Large intestine (tissue), 3 donors: Measurements from ENCODE around the gene METAP1. TPM values are rescaled to one million over a fixed set of nuclear protein-coding genes. Genes with fewer than 3 reads are reported as not detected.
"Not testable (repeated sequence)": the region's sequence is repeated elsewhere in the genome, so short reads cannot be mapped to it uniquely, and the experiment has no call there.

Source experiments
- DNase-seq, 2 donors: peaks; one replicate each; pipeline versions ENCODE4 v3.0.0 to v3.0.0-alpha.2; 2013
- H3K27ac ChIP-seq: one replicate; pipeline ENCODE4 v1.5.1; 2013; ENCODE audit warnings: low read length
- H3K27me3 ChIP-seq: 2 replicates; pipeline ENCODE4 v1.6.1; 2013; ENCODE audit warnings: low read length; ENCODE audit not compliant: control insufficient read depth, insufficient read depth
- H3K36me3 ChIP-seq: 2 replicates; pipeline ENCODE4 v1.6.1; 2013; ENCODE audit warnings: low read length; ENCODE audit not compliant: control insufficient read depth, insufficient read depth
- H3K4me1 ChIP-seq: one replicate; pipeline ENCODE4 v1.6.1; 2013; ENCODE audit warnings: low read length; ENCODE audit not compliant: control insufficient read depth, insufficient read depth
- H3K4me3 ChIP-seq: one replicate; pipeline ENCODE4 v1.5.1; 2013; ENCODE audit warnings: low read length
- H3K9me3 ChIP-seq: one replicate; pipeline ENCODE4 v1.6.1; 2013; ENCODE audit warnings: mild to moderate bottlenecking, low read depth, low read length, moderate library complexity; ENCODE audit not compliant: control insufficient read depth
- WGBS: methylation state at CpG from one replicate; pipeline ENCODE4 v1.1.5; 2013; ENCODE audit warnings: low lambda C conversion rate; ENCODE audit not compliant: insufficient coverage; 5-methylcytosine and 5-hydroxymethylcytosine counted together
- polyA plus RNA-seq: library from polyadenylated mRNA; unstranded; fragments of 120-200 nt; gene quantifications from one replicate; pipeline ENCODE4 v1.2.1, GENCODE V29; 2013

The METAP1 gene
- polyA plus RNA-seq, 1 donor, result 70.9 TPM

DNA sequence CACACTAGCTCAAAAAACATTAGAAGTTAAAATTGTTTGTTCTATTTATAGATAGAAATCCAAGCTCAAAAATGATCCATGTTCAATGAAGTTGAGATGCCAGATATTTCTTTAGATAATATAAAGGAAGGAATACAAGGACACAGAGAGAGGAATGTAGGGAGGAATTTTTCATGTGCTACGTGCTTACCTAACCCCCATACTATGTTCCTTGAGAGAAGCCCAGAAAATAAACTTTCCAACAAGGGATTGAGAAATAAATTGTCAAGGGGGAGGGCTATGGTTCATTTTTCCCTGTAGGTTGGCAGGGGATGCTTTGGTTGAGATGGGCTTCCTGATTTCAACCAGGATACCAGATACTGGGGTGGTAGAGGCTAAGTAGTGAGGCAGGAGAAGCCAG, 108.6 kb downstream of the METAP1 start:
- Histone ChIP-seq H3K9me3 (no peaks in the 10 kb centered on the region), H3K4me1 (no peaks in the 10 kb centered on the region), H3K36me3 (no peaks in the 10 kb centered on the region), H3K27ac (no peak overlapping the region), H3K27me3 (no peaks in the 10 kb centered on the region), H3K4me3 (no peak overlapping the region)
- WGBS, result 100% methylated on average over 1 of the region's 1 CpG
- DNase-seq, result no peak

DNA sequence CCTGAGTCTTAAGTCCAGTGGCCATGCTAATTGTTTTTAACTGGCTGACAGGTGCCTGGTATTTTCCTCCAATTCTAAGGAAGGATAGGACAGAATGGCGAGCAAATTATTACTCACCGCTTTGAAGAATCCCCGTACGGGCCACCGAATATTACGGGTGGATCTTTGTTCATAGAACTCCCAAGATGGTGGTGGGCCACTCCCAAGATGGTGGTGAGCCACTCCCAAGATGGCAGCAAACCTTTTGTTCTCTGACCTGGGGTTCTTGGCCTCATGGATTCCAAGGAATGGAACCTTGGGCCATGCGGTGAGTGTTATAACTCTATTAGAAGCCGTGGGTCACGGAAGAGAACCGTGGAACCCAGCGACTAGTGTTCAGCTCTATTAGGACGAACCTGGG, 113.8 kb downstream of the METAP1 start:
- 100% methylated on average over 4 of the region's 12 CpGs for WGBS
- not testable (repeated sequence) for H3K36me3 ChIP-seq, H3K9me3 ChIP-seq, H3K4me1 ChIP-seq, H3K4me3 ChIP-seq, H3K27me3 ChIP-seq, DNase-seq, H3K27ac ChIP-seq

Other genes with a start within 250 kb of the METAP1 start
- gene EIF4E, start 66.6 kb upstream of the METAP1 start, polyA plus RNA-seq, result 67.3 TPM
- gene ADH5, start 93.1 kb downstream of the METAP1 start, polyA plus RNA-seq, result 183 TPM
- gene ADH4, start 148.6 kb downstream of the METAP1 start, polyA plus RNA-seq, result 14.4 TPM
- 2.8 TPM for gene ADH6, start 223.5 kb downstream of the METAP1 start, polyA plus RNA-seq